GM18499 (cell line): ENCODE measurements around the gene ANKRD12.
"Not testable (repeated sequence)": the region's sequence is repeated elsewhere in the genome, so short reads cannot be mapped to it uniquely, and the experiment has no call there.

ENCODE experiments used
- ATAC-seq: cut with Tn5 transposase; IDR thresholded peaks from one replicate; pipeline ENCODE4 v1.9.1; 2021; ENCODE audit warnings: moderate number of reproducible peaks; ENCODE audit not compliant: insufficient read depth, unreplicated experiment

ANKRD12 gene

DNA sequence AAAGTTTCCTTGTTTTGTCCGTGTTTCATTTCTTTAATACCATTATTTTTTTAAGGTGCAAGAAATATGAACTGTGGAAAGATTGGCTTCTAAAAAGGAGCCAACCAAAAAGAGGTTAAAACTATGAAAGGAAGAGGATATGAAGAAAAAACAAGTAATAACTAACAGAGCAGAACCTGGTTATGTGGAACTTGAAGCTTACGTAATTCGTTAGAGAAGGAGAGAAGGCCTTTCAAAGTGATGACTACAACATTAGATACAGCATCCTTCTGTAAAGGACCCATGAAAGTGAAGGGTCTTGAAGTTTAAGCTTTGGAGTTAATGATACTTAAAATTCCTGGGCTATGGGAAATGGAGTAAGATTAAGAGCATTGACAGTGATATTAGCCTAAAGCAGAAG, 84.5 kb downstream of the ANKRD12 start:
- no peak for ATAC-seq

DNA sequence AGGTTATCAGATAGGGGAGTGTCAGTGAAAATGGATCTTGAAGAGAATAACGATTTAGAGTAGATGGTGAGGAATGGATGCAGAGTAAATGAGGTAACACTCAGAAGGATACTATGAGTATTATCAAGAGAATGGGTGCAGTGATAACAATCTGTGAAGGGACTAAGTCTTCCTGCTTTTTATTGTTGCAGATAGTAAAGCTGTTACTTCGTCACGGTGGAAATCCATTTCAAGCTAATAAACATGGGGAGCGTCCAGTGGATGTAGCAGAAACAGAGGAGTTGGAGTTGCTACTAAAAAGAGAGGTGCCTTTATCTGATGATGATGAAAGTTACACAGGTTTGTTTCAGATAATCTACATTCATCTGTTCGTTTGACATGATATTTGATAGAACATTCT, 85.1 kb downstream of the ANKRD12 start:
- no peak for ATAC-seq

DNA sequence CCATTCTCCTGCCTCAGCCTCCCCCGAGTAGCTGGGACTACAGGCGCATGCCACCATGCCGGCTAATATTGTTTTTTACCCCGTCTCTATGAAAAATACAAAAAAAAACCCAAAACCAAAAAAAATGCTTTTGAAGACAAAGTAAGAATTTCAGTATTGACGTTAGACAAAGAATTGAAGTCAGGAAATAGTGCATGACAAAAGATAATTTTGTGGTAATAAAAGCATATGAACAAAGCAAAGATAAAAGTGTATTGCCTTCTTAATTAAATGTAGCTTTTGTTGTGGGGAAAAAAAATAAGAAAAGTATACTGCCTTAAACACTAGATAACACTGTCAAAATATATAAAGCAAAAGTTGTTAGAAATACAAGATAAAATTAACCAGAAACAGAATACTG, 86.8 kb downstream of the ANKRD12 start:
- ATAC-seq, result no peak

DNA sequence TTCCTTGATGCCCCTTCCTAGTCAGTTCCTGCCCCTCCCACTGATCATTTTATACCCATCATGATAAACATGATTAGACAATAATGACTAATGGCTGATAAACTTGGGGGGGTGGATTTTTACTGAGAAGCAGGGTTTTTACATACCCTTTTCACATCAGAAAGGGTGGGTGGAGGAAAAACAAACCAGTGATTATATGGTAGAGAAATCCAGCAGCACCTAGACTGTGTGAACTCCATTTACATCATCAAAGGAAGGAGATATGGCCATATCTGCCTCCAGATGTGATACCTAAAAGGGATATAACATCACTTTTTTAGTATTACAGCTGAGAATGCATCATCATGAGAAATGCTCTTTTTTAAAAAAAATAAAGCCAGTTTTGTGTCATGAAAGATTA, 89.9 kb downstream of the ANKRD12 start:
- no peak for ATAC-seq

DNA sequence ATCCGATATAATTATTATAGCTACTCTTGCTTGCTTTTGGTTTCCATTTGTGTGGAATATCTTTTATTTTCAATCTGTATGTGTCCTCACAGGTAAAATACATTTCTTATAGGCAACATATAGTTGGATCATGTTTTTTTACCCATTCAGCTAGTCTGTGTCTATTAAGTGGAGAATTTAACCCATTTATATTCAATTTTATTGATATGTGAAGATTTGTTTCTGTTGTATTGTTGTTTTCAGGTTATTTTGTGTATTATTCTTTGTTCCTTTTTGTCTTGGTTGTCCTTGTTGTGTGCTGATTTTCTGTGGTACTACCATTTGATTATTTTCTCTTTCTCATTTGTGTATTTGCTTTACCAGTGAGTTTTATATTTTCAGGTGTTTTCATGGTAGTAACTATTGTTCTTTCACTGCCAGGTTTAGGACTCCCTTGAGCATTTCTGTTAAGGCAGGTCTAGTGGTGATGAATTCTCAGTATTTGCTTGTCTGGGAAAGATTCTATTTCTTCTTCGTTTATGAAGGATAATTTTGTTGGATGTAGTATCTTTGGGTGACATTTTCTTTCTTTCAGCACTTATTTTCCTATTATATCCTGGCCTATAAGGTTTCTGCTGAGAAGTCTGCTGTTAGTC, 95.4 kb downstream of the ANKRD12 start:
- ATAC-seq, result no peak

DNA sequence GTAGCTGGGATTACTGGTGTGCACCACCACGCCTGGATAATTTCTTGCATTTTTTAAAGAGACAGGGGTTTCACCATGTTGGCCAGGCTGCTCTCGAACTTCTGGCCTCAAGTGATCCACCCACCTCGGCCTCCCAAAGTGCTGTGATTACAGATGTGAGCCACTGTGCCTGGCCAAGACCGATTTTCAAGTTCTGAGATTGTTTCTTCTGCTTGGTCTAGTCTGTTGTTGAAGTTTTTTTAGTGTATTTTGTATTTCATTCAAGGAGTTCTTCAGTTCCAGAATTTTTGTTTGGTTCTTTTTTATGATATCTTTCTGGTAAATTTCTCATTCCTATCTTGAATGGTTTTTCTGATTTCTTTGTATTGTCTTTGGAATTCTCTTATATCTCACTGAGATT, 96.4 kb downstream of the ANKRD12 start:
- no peak for ATAC-seq

DNA sequence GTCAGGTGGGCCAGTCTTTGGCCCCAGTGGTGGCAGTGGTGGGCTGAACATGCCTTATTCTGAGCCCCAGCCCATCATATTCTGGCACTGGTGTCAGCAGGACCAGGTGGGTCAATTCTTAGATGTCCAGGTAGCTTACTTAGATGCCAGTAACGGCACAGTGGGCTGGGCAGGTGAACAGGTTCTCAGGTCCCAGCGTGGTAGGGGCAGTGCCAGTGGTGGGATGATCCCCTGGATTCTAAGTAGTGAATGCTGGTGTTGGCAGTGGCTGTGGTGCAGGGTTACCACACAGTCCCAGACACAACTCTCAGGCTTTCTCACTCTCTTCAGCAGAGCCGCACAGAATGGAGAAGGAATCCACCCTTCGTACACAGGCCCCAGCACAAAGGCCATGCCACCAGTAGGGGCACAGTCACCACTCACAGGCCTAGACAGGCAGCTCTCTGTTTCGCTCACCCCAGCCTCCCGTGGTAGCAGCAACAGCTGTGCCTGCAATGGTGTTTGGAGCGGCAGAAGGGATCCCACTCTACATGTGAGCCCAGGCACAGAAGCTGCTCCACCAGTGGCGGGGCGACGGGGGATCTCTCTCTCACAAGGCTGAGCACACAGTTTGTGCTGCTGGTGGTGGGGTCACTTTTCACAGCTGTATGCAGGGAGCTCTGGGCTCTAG, 97.3 kb downstream of the ANKRD12 start:
- ATAC-seq, result no peak

DNA sequence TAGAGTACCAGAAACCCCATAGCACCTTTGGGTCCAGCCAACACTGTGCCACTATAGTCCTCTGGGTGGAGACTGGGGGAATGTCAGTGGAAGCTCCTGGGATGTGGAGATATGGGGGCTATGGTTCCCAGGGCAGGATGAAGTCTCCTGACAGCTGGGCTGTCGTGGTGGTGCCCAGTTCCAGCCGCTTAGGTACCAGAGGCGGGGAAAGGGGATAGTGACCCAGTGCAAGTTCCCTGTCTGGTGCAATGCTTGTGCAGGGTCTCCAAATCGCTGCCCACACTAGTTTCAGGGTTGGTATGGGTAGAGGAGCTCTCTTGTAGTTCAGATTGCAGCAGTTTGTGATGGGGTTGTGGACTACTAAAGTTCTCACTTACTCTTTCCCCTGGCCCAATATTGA, 97.9 kb downstream of the ANKRD12 start:
- ATAC-seq, result no peak

DNA sequence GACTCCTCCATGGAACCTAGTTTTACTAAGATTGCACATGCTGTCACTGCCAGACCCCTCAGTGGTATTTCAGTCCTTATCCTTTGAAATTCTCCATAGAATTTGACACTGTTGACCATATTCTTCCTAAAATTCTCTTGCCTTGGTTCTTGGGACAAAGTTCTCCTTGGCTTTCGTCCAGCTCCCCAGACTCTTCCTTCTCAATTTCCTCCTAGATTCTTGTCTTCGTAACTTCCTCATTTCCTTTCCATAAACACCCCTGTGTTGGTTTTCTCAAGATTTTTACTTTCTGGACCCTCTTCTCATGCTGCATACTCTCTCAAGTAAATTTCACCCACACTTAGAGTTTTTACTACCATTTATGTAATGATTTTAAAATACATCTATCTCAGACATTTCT, 101.4 kb downstream of the ANKRD12 start:
- no peak for ATAC-seq

DNA sequence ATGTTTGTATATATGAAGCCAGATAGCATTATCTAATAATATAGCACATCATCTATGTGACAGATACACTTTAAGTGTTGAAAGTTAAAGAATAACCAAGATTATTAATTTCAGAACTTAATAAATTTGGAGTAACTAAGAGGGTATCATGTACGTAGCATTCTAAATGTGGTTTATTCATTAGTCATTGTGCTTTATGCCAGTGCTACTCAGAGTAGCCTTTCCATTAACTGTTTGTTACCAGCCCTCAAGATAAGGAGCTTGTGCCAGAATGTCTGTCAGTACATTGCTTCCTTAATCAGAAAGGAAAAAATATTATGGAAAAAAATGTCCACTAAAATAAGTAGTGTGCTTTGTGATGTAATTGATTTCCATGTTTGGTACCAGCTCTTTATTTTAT, 103.1 kb downstream of the ANKRD12 start:
- no peak for ATAC-seq

DNA sequence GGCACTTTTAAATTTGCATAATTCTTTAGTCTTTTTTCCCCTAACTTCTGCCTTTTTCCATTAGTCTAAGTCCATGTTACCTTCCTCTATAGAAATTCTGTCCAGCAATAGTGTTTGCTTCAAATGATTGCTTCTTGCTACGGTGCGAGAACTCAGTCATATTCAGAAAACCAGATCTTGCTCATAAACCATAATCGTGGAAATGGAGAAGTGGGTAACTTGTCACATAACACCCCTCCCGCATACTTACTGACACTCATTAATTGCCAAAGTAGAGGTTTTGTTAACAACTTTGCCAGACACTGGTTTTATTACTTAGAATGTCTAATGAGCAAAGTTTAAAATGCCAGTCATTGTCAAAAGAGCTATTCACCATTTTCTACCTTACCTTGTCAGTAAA, 103.7 kb downstream of the ANKRD12 start:
- no peak for ATAC-seq

DNA sequence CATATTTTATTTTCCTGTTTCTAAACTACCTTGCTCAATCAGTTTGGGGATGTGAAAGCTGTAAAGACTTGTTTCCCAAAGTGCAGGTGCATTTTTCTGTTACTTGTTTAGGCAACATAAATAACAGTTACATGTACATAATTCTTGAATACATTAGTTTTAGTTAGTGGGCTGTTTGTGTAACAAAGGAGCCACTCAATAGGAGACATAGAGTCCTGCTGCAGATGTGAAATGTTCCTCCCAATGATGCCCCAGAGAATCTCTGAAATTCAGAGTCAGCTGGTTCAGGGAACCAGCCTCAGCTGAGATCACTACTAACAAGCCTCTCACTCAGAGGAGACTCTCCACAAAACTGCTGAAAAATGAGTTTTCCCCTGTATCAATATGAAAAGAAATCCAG, 106.4 kb downstream of the ANKRD12 start:
- ATAC-seq, result no peak

DNA sequence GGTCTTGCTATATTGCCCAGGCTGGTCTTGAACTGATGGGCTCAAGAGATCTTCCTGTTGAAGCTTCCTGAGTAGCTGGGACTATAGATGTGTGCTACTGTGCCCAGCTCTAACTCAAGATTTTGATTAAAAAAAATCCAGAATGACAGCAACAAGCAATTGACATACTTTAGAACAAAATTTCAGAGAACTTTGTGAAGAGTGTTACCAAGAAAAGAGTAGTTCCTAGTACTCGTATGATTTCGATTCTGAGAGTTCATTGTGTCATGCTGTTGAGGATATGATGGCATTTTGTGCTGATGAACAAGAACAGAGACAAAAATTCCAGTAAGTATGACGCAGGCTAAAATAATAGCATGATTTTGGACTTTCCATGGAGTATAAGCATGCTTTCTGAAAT, 107.8 kb downstream of the ANKRD12 start:
- no peak for ATAC-seq

DNA sequence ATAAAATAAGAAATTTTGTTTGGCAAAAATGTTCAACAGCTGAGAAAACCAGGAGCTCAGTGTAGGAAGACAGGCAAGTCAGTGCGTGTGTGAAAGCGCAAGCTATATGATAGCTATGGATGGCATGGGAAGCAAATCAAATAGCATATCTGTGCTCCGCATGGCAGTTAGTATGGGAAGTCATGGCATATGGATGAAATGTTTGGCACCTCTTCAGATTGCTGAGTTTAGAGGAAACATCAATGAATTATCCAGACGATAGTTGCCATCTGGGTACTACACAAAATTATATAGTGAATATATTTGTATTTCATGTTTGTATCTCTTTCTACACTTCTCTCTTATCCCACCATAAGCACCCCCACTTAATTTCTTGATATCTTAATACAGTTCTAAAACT, 112.1 kb downstream of the ANKRD12 start:
- ATAC-seq, result no peak

DNA sequence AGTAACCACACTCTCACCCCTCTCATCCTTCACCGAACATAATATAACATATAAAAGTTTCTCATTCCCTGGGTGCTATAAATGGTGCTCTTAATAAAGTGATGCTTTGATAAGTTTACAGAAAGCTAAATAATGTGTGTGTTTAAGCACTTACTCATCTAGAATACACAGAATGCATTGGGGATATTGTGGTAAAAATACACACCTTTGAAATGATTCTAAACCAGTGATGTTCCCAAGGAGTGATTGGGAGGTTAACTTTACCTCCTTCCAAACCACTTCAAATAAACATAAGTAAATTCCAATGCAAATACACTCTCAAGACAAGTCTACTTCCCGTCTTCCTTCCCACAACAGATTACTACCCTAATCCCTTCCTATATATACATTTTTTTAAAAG, 112.7 kb downstream of the ANKRD12 start:
- no peak for ATAC-seq

DNA sequence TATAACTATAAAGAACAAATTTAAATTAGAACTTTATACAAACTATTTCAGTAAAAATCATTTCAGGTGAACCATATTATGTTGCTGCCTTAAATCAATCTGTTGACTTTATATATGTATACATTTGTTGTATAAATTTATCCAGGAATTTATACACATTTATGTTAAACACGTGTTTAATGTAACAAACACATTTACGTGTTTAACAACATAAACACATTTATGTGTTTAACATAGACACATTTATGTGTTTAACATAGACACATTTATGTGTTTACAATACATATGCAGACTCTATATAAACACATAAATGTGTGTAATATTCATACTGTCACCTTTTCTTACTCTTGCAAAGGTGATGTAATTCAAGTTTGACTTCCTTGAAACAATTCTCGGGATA, 122.6 kb downstream of the ANKRD12 start:
- ATAC-seq, result no peak

DNA sequence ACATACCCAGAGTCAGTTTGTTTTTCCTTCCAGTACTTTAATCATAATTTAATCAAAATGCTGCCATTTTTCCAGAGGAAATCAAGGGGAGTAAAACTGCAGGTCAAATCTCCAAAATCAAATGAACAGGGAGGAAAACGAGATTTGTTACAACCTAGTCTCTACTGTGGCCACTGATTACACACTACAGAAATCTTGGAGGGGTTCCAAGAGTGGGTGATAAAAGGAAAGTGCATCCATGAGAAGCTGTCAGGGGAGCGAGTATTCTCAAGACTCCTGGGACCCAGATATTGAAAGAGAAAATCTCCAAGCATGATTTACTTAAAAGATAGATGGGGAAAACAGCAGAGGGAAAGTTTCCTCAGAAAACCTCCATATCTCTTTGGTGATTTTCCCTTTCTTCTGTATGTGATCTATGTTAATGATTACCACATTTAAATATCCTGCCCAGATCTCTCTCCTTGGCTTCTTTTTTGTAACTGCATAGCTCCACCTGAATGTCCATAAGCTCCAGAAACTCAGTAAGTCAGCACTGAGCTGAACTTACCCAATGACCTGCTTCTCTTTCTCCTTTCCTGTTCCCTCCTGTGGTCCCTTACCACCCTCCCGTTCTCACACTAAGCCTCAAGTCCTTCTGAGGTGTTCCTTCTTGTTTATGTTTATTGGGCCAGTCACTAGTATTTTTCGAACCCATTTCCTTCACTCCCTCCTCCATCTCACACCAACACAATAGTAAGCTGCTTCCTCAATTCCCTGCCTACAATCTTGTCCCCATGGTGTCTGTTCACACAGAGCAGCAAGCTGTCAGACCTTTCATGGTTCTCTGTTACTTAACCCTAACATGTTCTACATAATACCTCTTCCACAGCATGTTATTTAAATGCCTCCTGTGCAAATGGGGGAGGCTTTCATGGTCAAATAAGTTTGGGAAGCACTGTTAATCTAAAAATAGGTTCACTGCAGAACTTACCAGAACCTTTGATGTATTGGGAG, 124.1 kb downstream of the ANKRD12 start:
- ATAC-seq, result no peak

DNA sequence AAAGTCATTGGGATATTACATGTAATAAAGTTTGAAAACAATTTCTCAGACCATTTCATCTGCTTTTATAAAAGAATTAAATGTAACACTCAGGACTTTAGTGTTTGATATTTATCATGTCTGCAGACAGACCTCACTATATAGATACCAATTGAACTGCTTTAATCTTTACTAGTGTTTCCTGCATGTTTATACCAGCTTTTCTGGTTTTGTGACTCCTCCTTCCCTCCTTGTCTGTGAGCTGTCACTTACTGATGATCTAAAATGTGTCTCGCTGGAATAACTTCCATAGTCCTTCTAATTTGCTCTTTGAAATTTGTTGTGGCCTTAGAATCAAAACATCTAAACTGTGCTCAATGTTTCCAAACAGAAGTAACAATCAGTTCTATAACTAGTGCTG, 126.7 kb downstream of the ANKRD12 start:
- no peak for ATAC-seq

DNA sequence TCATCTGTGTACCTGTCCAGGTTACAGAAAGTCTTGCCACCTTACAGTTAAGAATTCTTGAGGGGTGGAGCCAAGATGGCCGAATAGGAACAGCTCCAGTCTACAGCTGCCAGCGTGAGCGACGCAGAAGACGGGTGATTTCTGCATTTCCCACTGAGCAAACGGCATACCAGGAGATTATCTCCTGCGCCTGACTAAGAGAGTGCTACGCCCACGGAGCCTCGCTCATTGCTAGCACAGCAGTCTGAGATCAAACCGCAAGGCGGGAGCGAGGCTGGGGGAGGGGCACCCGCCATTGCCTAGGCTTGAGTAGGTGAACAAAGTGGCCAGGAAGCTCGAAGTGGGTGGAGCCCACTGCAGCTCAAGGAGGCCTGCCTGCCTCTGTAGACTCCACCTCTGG, 128.2 kb downstream of the ANKRD12 start:
- ATAC-seq, result not testable (repeated sequence)

DNA sequence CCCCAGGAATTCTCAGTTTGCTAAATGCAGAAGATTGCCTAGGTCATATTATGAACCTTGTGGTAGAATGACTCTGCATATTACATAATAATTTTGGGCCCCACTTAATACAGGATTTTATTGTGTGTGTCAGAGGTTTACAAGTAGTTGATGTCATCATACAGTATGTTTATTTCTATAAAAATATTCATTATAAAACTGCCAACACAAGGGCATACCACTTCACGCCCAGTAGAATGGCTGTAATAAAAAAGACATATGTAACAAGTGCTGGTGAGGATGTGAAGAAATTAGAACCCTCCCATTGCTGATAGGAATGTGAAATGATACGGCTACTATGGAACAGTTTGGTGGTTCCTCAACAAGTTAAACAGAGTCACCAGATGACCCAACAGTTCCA, 136.6 kb downstream of the ANKRD12 start:
- no peak for ATAC-seq

DNA sequence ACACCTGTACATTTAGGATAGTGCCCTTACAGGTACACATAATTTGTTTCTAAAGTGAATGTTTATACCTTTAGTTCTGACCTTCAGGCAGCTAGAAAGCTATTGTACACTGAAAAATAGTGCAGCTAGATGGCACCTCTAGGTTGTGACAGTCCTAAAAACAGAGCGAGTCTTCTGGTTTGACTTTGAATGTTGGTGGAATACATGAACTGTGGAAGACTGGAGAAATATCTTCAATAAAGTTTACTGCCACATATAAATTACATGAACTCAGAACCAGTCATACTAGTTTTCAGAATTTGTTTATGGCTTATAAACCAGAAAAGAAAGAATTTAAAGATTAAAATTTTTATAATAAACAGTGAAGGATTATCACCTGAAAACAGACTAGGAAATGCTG, 139.3 kb downstream of the ANKRD12 start:
- ATAC-seq, result no peak
